Measurements from ENCODE around the gene TSPAN10. TPM values are rescaled to one million over a fixed set of nuclear protein-coding genes. Genes with fewer than 3 reads are reported as not detected.

The TSPAN10 gene
- total and polyA plus RNA-seq, 2 of the 8 experiments (the other 6 are each of a cell fraction or from before 2014, with no cell fraction given), result 0.99 to 1.1 TPM

- Histone ChIP-seq H2BK5ac (ENCODE audit: low read depth, low read length) (no peak overlapping the region), H2BK15ac (ENCODE audit: low read length) (0 out of 2 replicates have a peak overlapping the region, but pooled peaks have one; percentile 29), H3K4me3 (ENCODE audit: extremely low read depth in 1 of 4, insufficient read depth in 2 of 4, low read depth in 3 of 4, low read length in 4 of 4) (peak overlapping the region in 2 of 4 experiments; percentile 38 to 46; a peak in 5 of 8 replicates), H3K4me2 (ENCODE audit: insufficient read depth in 1 of 2, low read depth in 2 of 2, low read length in 2 of 2) (peak overlapping the region; percentile 59 to 76), H3K18ac (ENCODE audit: extremely low read depth, low read length) (no peak overlapping the region), H3K36me3 (ENCODE audit: control insufficient read depth in 2 of 4, insufficient read depth in 4 of 4, low read length in 3 of 4) (peaks cover 0 to 3% (median 1%) of the 10 kb centered on the region in 4 experiments; a peak in 3 of 8 replicates), H3K56ac (replicated peaks; ENCODE audit: insufficient read length, low read depth, low read length) (no peak overlapping the region), H3K79me2 (ENCODE audit: control insufficient read depth in 1 of 2, insufficient read depth in 2 of 2, low read length in 2 of 2) (no peaks in the 10 kb centered on the region), H3K79me1 (ENCODE audit: low read depth, low read length) (peaks cover 7% of the 10 kb centered on the region), H4K20me1 (replicated peaks in 1 of 2; ENCODE audit: control insufficient read depth in 1 of 2, insufficient read depth in 2 of 2, low read length in 2 of 2) (peaks cover 0 to 2% of the 10 kb centered on the region in 2 experiments), H2BK120ac (replicated peaks; ENCODE audit: low read depth, low read length) (no peak overlapping the region), H2BK12ac (ENCODE audit: low read depth, low read length) (no peak overlapping the region), H3K4me1 (replicated peaks in 1 of 4; ENCODE audit: control insufficient read depth in 3 of 4, insufficient read depth in 4 of 4, low read length in 3 of 4) (peaks cover 0 to 24% (median 8%) of the 10 kb centered on the region in 4 experiments; a peak in 6 of 7 replicates), H3K27me3 (replicated peaks in 1 of 4; ENCODE audit: control insufficient read depth in 3 of 4, extremely low read depth in 1 of 4, insufficient read depth in 3 of 4, low read length in 3 of 4) (peaks cover 2 to 15% (median 9%) of the 10 kb centered on the region in 4 experiments; a peak in 5 of 7 replicates), H4K5ac (ENCODE audit: insufficient read length, low read depth, low read length) (no peak overlapping the region), H3K9me3 (ENCODE audit: insufficient read depth in 2 of 2, low read depth in 1 of 2, low read length in 1 of 2) (no peaks in the 10 kb centered on the region), H2AK5ac (ENCODE audit: low read depth, low read length) (no peak overlapping the region), H4K8ac (ENCODE audit: extremely low read depth, insufficient read depth, low read length) (no peak overlapping the region; the same call in 1 of the 2 replicates), H3K14ac (ENCODE audit: insufficient read length) (no peak overlapping the region), H3K23me2 (ENCODE audit: low read depth, low read length) (peaks cover 10% of the 10 kb centered on the region), H3K4ac (replicated peaks; ENCODE audit: insufficient read length, low read depth, low read length) (no peak overlapping the region), H3K9ac (replicated peaks in 1 of 4; ENCODE audit: extremely low read depth in 1 of 4, low read depth in 3 of 4, low read length in 3 of 4) (no peak overlapping the region), H3K23ac (ENCODE audit: insufficient read length) (no peak overlapping the region), H2AFZ (ENCODE audit: low read length) (no peak overlapping the region), H4K91ac (replicated peaks; ENCODE audit: insufficient read length, low read length) (no peak overlapping the region), H2BK20ac (ENCODE audit: low read length) (no peak overlapping the region), H3K27ac (ENCODE audit: low read depth, low read length) (no peak overlapping the region)
- no peak for FAIRE-seq
- POLR2A ChIA-PET (ENCODE audit: partially characterized antibody), result interaction anchor here (0.6 to 4.4 kb wide), 14 partner anchors 8 to 252 kb away, joined by 3 to 23 read pairs (median 6); partner anchors contain the start of genes ACTG1, ARL16, HGS and NPLOC4
- CTCF ChIA-PET (ENCODE audit: partially characterized antibody), result interaction anchor here (0.7 to 3.5 kb wide), 6 partner anchors 15 to 432 kb away, joined by 3 to 9 read pairs (median 4); no protein-coding TSS in a partner anchor
- DNase-seq (ENCODE audit: low read depth in 1 of 2, low spot score in 2 of 2), result peak in 1 of 2 experiments; percentile 58
- TF ChIP-seq SAP30 (IDR thresholded peaks at IDR 0.05; ENCODE audit: insufficient read depth, insufficient replicate concordance, low read length), result no peak
- TF ChIP-seq SIX5 (IDR thresholded peaks at IDR 0.05; ENCODE audit: low read depth, low read length), result no peak
- no peak for TF ChIP-seq KDM5A (IDR thresholded peaks at IDR 0.05; ENCODE audit: low read length)
- WGBS, 2 experiments (ENCODE audit: extremely low coverage in 1 of 2, insufficient coverage in 1 of 2, insufficient read length in 1 of 2, insufficient replicate concordance in 2 of 2, low coverage in 1 of 2, low lambda C conversion rate in 2 of 2, missing lambda C conversion rate in 1 of 2), result 80% methylated on average over 14 of the region's 14 CpGs; no CpG with 5 or more reads in 1 of the 2 experiments
Measured at GRCh38 chr17:81648707-81649085, 11.7 kb downstream of the TSPAN10 start.

All from H1 (cell line).